GM21447 (cell line): ENCODE data around the gene PINLYP.
"Not testable (repeated sequence)": the region's sequence is repeated elsewhere in the genome, so short reads cannot be mapped to it uniquely, and the experiment has no call there.

Source experiments
- ATAC-seq: cut with Tn5 transposase; IDR thresholded peaks from one replicate; pipeline ENCODE4 v1.9.1; 2021; ENCODE audit not compliant: unreplicated experiment

PINLYP gene

GRCh38 chr19:43599635-43600295, 24.2 kb downstream of the PINLYP start:
- ATAC-seq = no peak

GRCh38 chr19:43600326-43600725, 24.7 kb downstream of the PINLYP start:
- not testable (repeated sequence) for ATAC-seq

GRCh38 chr19:43605875-43606568, 30.4 kb downstream of the PINLYP start:
- no peak for ATAC-seq

GRCh38 chr19:43606569-43607229, 31.1 kb downstream of the PINLYP start:
- no peak for ATAC-seq

GRCh38 chr19:43607238-43608205, 31.9 kb downstream of the PINLYP start:
- no peak for ATAC-seq

GRCh38 chr19:43609872-43610271, 34.3 kb downstream of the PINLYP start:
- ATAC-seq = no peak

- no peak for ATAC-seq
These were observed 34.9 kb downstream of the PINLYP start for GRCh38 chr19:43610493-43610892.

GRCh38 chr19:43611788-43612187, 36.2 kb downstream of the PINLYP start, which contains the start of gene SRRM5:
SRRM5 (plus strand) TSS chr19:43612088; CDS start chr19:43612122, 34 bp downstream.
- ATAC-seq = no peak

GRCh38 chr19:43612374-43612773, 36.8 kb downstream of the PINLYP start:
- ATAC-seq = no peak

- ATAC-seq = no peak
These were observed 40.7 kb downstream of the PINLYP start for GRCh38 chr19:43616306-43616705.

- ATAC-seq = no peak
These were observed 41.4 kb downstream of the PINLYP start for GRCh38 chr19:43616954-43617353.

GRCh38 chr19:43618921-43619261, 43.3 kb downstream of the PINLYP start:
- ATAC-seq = peak; percentile 37

GRCh38 chr19:43619262-43620060, 43.9 kb downstream of the PINLYP start, which contains the start of gene ZNF428:
ZNF428 (minus strand) TSS chr19:43619629; CDS start chr19:43614304, 5,325 bp downstream.
- peak; percentile 69 for ATAC-seq

GRCh38 chr19:43620061-43621001, 44.7 kb downstream of the PINLYP start:
- ATAC-seq = peak; percentile 6

- no peak for ATAC-seq
These were observed 46.5 kb downstream of the PINLYP start for GRCh38 chr19:43622070-43622469.

GRCh38 chr19:43622956-43623355, 47.4 kb downstream of the PINLYP start:
- ATAC-seq = no peak

GRCh38 chr19:43623889-43624670, 48.5 kb downstream of the PINLYP start:
- no peak for ATAC-seq

- ATAC-seq = no peak
These were observed 49.3 kb downstream of the PINLYP start for GRCh38 chr19:43624933-43625332.
